AG09309 (cell line): ENCODE data around the gene SBNO2.

Source experiments
- DNase-seq: peaks from one replicate; pipeline ENCODE4 v3.0.0-alpha.2; 2010; ENCODE audit warnings: low read depth
- H3K4me3 ChIP-seq: 2 replicates; pipeline ENCODE4 v1.5.1; 2011; ENCODE audit warnings: mild to moderate bottlenecking, low read depth, low read length, moderate library complexity; ENCODE audit not compliant: control insufficient read depth
- TF ChIP-seq, protein P1 (sequence below): IDR thresholded peaks from 2 replicates; pipeline ENCODE4 v1.5.1; 2011; ENCODE audit warnings: mild to moderate bottlenecking, low read depth, low read length, inconsistent platforms; ENCODE audit not compliant: insufficient read depth, control insufficient read depth; ENCODE audit errors: missing control alignments

Gene SBNO2

DNA sequence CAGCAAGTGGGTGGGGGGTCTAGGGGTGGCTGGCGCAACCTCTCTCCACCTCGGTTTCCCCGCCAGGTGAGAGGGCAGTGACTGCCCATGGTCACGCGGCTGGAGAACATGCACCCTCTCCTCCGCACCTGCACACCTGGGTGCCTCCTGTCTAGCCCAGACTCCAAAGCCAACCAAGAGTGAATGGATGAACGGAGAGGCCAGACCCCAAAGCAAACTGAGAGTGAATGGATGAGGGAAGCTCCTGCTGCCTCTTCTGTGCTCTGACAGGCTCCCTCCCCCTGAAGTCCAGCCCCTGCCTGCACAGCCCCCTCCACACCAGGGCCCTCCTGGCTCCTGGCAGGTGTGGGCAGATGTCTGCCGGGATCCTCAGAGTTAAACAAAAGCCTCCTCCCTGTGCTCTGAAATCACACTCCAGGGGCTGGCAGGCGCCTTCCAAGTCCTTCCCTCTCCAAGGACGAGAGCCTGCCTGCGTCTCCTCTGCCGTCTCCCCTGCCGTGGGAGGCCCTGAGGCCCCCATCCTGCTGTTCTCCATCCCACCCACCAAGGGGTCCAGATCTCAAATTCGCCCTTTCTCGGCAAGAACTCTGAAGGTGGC is 2.2 kb downstream of the SBNO2 start:
- DNase-seq: no peak
- H3K4me3 ChIP-seq: peak overlapping the region; percentile 86
- TF ChIP-seq, protein P1, sequence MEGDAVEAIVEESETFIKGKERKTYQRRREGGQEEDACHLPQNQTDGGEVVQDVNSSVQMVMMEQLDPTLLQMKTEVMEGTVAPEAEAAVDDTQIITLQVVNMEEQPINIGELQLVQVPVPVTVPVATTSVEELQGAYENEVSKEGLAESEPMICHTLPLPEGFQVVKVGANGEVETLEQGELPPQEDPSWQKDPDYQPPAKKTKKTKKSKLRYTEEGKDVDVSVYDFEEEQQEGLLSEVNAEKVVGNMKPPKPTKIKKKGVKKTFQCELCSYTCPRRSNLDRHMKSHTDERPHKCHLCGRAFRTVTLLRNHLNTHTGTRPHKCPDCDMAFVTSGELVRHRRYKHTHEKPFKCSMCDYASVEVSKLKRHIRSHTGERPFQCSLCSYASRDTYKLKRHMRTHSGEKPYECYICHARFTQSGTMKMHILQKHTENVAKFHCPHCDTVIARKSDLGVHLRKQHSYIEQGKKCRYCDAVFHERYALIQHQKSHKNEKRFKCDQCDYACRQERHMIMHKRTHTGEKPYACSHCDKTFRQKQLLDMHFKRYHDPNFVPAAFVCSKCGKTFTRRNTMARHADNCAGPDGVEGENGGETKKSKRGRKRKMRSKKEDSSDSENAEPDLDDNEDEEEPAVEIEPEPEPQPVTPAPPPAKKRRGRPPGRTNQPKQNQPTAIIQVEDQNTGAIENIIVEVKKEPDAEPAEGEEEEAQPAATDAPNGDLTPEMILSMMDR: no peak

DNA sequence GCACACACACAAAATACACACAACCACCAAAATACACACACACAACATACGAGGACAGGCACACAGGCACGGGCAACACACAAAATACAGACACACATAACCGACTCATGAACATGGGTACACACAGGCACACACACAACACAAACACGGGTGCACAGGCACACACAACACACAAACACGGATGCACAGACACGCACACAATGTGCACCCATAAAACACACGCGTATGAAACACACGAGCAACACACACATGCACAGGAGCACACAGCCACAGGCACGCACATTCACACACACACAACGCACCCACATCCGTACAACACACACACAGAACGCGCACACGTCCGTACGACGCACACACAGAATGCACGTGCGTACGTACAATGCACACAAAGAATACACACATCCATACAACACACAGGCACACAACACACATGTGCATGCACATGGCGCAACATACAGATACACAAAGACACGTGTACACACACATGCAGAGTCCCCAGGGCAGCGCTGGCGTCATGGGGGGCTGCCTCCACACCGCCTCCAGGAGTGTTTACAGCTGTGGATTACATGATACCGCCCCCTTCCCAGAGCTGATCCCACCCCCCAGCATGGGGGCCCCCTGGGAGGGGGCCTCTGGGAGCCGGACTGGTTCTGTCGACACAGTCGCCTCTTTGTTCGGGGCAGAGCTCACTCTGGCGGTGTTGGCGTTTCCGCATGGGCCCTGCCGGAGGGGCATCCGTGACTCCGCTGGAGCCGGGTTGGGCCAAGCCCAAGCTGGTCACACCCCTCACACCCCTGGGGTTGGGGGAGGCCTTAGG is 2.9 kb downstream of the SBNO2 start:
- no peak for DNase-seq

DNA sequence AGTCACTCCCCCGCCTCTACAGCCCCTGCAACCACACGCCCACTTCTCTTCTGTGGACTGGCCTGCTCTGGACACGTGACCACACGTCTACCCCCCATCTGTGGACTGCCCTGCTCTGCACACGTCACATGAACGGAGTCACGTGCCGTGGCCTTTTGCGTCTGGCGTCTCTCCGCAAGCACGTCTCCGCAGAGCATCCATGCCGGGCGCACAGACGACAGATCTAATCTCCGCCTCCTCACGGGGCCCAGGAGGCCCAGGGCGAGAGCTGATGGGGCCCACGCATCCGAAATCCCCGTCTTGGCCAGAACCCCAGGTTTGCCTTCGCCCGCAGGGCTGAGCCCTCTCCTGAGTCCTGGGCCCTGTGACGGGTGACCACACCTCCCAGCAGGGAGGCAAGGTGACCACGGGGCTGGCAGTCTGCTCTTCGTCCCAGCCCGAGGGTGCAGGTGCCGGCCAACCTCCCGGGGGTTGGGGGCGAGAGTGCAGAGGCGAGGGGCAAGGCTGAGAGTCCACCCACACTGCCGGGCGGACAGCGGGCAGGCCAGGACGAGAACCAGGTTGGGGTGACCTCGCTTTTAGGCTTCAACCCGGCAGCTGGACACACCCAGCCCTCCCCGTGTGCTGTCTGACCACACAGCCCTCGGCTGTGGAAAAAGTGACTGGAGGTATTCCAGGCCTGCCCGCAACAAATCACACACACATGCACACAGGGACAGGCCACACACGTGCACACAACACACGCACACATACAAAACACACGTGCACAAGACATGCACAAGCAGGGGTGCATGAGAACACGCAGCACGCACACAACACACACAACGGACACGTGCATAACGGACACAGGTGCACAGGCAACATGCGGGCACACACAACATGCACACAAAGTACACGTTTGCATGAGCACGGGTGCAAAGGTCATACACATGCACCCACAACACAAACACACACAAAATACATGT is 3.9 kb downstream of the SBNO2 start:
- TF ChIP-seq, protein P1: no peak
- DNase-seq: no peak
- no peak overlapping the region for H3K4me3 ChIP-seq

More for the DNA sequence above, 2.9 kb downstream of the SBNO2 start:
- H3K4me3 ChIP-seq: peak overlapping the region; percentile 86
- TF ChIP-seq, protein P1: no peak

DNA sequence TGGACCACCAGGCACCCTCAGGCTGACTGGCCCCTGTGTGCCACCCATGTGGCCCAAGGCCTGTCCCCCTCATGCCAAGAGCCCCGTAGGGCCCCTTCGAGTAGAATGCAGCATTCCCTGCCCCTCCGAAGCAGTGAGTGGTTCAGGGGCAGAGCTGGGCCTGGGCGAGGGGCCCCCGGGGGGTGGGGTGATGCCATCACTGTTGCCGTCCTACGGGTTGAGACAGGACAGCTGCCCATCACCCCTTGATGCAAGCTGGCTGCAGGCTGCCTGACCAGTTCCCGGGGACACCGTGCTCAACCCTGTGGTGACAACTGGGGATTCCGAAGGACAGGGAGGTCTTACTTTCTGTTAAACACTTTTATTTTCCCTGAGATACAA is 4.7 kb downstream of the SBNO2 start:
- DNase-seq: no peak
- no peak overlapping the region for H3K4me3 ChIP-seq
- TF ChIP-seq, protein P1: no peak

DNA sequence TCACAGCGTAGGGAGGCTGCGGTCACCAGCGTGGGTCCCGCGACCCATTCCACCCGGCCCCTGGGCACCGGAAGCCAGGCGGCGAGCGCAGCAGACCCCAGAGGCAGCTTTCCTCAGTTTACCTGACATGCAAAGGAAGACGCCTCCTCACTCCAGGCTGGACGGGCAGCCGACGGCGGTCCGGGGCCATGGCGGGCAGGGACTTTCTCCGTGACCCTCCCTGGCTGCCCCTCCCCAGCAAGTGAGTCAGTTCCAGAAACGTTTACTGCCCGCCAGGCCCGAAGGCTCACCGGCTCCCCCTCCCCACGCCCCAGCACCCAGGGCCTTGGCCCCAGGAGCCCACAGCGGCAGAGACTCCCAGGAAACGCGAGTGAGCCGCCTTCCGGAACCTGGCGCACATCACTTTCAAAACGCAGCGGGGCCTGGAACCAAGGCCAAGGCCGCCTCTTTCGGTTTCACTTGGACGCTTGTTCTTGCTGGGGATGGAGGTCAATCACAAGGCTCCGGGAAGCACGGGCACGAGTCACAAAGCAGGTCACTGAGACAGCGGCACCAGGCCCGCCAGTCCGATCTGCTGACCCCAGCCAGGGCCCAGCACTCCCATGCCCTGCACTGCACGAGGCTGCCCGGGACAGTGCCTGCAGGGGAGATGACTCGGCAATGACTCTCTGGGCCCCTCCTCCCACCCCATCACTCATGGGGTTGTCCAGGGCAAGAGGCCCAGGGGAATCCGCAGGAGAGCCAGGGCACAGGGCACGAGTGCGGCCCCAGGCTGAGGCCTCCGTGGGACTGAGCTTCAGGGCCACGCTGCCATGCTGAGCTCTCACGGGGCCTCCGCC is 5.3 kb downstream of the SBNO2 start:
- TF ChIP-seq, protein P1: no peak
- H3K4me3 ChIP-seq: no peak overlapping the region
- DNase-seq: no peak
